ENCODE results near the gene SLC39A13. TPM values are rescaled to one million over a fixed set of nuclear protein-coding genes. Genes with fewer than 3 reads are reported as not detected.

The SLC39A13 gene
- total and polyA plus RNA-seq, 2 donors from 2014 or later, result 80.6 to 93.2 TPM

DNA sequence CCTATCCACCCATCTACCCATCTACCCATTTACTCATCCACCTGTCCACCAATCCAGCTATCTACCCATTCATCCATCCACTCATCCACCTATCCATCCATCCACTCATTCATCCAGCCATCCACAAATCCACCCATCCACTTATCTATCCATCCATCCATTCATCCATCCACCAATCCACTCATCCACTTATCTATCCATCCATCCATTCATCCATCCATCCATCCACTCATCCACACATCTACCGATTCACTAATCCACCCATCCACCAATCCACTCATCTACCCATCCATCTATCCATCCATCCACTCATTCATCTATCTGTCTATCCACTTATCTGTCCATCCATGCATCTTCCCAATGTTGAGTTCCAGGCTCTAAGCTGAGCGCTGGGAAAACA, 28.3 kb upstream of the SLC39A13 start:
- Histone ChIP-seq H3K27ac (ENCODE audit: low read depth in 2 of 2, low read length in 2 of 2) (no peak overlapping the region), H3K9ac (ENCODE audit: low read length in 3 of 3) (no peak overlapping the region), H3K4me3 (ENCODE audit: low read length in 3 of 3) (no peak overlapping the region), H3K4me1 (ENCODE audit: control insufficient read depth in 2 of 3, insufficient read depth in 2 of 3, low read depth in 1 of 3, low read length in 3 of 3) (peaks cover 0 to 3% (median 0%) of the 10 kb centered on the region in 3 donors), H3K27me3 (ENCODE audit: control insufficient read depth, insufficient read depth, low read length) (no peaks in the 10 kb centered on the region), H3K36me3 (ENCODE audit: control insufficient read depth in 2 of 3, insufficient read depth in 3 of 3, low read length in 3 of 3) (no peaks in the 10 kb centered on the region), H3K9me3 (ENCODE audit: control insufficient read depth in 2 of 3, insufficient read depth in 1 of 3, low read length in 3 of 3) (peaks cover 0 to 2% (median 0%) of the 10 kb centered on the region in 3 donors)
- TF ChIP-seq CTCF (IDR thresholded peaks at IDR 0.05; ENCODE audit: borderline replicate concordance, extremely low read depth, insufficient read depth), result no peak
- intact Hi-C loops (cut with DNase I), result no loop called here
- FAIRE-seq (no peak), DNase-seq (no peak)

DNA sequence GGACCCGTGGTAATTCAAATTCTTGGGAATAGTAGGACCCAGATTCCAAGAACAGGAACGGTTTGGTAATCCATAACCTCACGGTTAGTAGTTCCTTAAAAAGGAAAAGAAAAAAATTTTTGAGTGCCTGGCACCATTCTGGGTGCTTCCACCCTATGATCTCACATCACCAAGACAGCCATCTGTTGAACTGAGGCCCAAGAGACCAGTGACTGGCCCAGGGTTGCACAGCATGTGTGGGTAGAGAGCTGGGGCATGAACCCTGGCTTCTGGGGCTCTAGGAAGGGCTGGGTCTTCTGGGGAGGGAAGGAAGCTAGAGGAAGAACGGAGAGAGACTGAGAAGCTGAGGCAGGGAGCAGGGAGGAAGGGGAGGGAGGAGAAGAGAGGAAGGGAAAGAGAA, 25.3 kb upstream of the SLC39A13 start:
- H3K27ac ChIP-seq (ENCODE audit: low read depth in 2 of 2, low read length in 2 of 2), result no peak overlapping the region
- TF ChIP-seq CTCF (IDR thresholded peaks at IDR 0.05; ENCODE audit: borderline replicate concordance, extremely low read depth, insufficient read depth), result no peak

GRCh38 chr11:47384498-47384897, 23.9 kb upstream of the SLC39A13 start:
- intact Hi-C loops (cut with DNase I), result no loop called here
- no peak for TF ChIP-seq CTCF (IDR thresholded peaks at IDR 0.05; ENCODE audit: borderline replicate concordance, extremely low read depth, insufficient read depth)
- H3K27ac ChIP-seq (ENCODE audit: low read depth in 2 of 2, low read length in 2 of 2), result no peak overlapping the region
- no peak for DNase-seq
- no peak overlapping the region for H3K4me3 ChIP-seq (ENCODE audit: low read length in 3 of 3)
- FAIRE-seq, result no peak
- H3K36me3 ChIP-seq (ENCODE audit: control insufficient read depth in 2 of 3, insufficient read depth in 3 of 3, low read length in 3 of 3), result no peaks in the 10 kb centered on the region
- H3K9ac ChIP-seq (ENCODE audit: low read length in 3 of 3), result no peak overlapping the region
- no peaks in the 10 kb centered on the region for H3K27me3 ChIP-seq (ENCODE audit: control insufficient read depth, insufficient read depth, low read length)
- peaks cover 0 to 2% (median 0%) of the 10 kb centered on the region in 3 donors for H3K9me3 ChIP-seq (ENCODE audit: control insufficient read depth in 2 of 3, insufficient read depth in 1 of 3, low read length in 3 of 3)
- no peaks in the 10 kb centered on the region for H3K4me1 ChIP-seq (ENCODE audit: control insufficient read depth in 2 of 3, insufficient read depth in 2 of 3, low read depth in 1 of 3, low read length in 3 of 3)

More for the DNA sequence above, 25.3 kb upstream of the SLC39A13 start:
- DNase-seq (no peak), FAIRE-seq (no peak)
- intact Hi-C loops (cut with DNase I), result no loop called here
- no peaks in the 10 kb centered on the region for H3K4me1 ChIP-seq (ENCODE audit: control insufficient read depth in 2 of 3, insufficient read depth in 2 of 3, low read depth in 1 of 3, low read length in 3 of 3)
- H3K9ac ChIP-seq (ENCODE audit: low read length in 3 of 3), result no peak overlapping the region
- peaks cover 0 to 2% (median 0%) of the 10 kb centered on the region in 3 donors for H3K9me3 ChIP-seq (ENCODE audit: control insufficient read depth in 2 of 3, insufficient read depth in 1 of 3, low read length in 3 of 3)
- H3K27me3 ChIP-seq (ENCODE audit: control insufficient read depth, insufficient read depth, low read length), result no peaks in the 10 kb centered on the region
- no peak overlapping the region for H3K4me3 ChIP-seq (ENCODE audit: low read length in 3 of 3)
- no peaks in the 10 kb centered on the region for H3K36me3 ChIP-seq (ENCODE audit: control insufficient read depth in 2 of 3, insufficient read depth in 3 of 3, low read length in 3 of 3)

All from kidney (tissue), 14 donors.